ENCODE measurements around the gene BATF2.

- TF ChIP-seq, protein P1, sequence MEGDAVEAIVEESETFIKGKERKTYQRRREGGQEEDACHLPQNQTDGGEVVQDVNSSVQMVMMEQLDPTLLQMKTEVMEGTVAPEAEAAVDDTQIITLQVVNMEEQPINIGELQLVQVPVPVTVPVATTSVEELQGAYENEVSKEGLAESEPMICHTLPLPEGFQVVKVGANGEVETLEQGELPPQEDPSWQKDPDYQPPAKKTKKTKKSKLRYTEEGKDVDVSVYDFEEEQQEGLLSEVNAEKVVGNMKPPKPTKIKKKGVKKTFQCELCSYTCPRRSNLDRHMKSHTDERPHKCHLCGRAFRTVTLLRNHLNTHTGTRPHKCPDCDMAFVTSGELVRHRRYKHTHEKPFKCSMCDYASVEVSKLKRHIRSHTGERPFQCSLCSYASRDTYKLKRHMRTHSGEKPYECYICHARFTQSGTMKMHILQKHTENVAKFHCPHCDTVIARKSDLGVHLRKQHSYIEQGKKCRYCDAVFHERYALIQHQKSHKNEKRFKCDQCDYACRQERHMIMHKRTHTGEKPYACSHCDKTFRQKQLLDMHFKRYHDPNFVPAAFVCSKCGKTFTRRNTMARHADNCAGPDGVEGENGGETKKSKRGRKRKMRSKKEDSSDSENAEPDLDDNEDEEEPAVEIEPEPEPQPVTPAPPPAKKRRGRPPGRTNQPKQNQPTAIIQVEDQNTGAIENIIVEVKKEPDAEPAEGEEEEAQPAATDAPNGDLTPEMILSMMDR (IDR thresholded peaks at IDR 0.05), result no peak
- TF ChIP-seq POLR2A (IDR thresholded peaks at IDR 0.05), result no peak
Measured at GRCh38 chr11:64959498-64959897, 37.3 kb downstream of the BATF2 start.
